ENCODE measurements around the gene PILRA. TPM values are rescaled to one million over a fixed set of nuclear protein-coding genes. Genes with fewer than 3 reads are reported as not detected.

PILRA gene
- total and polyA plus RNA-seq, 2 of the 13 experiments (the other 11 are each of a cell fraction or from before 2014, with no cell fraction given), result 0.13 to 1.3 TPM

DNA sequence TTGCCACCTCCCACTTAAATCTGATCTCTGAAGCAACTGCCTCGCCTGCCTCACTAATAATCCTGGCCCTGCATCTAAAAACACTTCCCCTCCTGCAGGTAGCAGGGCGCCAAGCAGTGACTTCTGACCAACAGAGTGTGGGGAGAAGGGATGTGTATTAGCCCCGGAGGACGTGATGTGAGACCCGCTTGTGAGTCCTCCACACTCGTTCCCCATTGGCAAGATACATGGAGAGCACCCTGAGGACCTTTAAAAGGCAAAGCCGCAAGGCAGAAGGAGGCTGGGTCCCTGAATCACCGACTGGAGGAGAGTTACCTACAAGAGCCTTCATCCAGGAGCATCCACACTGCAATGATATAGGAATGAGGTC, 6.1 kb upstream of the PILRA start:
- Histone ChIP-seq H2AFZ (ENCODE audit: low read length) (no peak overlapping the region), H3K9me3 (ENCODE audit: low read length) (no peaks in the 10 kb centered on the region), H4K20me1 (ENCODE audit: insufficient read depth, low read length) (no peaks in the 10 kb centered on the region), H3K27me3 (ENCODE audit: control insufficient read depth in 1 of 2, insufficient read depth in 2 of 2, low read length in 2 of 2) (no peaks in the 10 kb centered on the region), H3K4me3 (replicated peaks in 1 of 3; ENCODE audit: insufficient read depth in 1 of 3, low read depth in 2 of 3, low read length in 3 of 3) (no peak overlapping the region), H3K9ac (ENCODE audit: insufficient read depth, low read depth, low read length) (no peak overlapping the region), H3K36me3 (replicated peaks in 1 of 2; ENCODE audit: control insufficient read depth in 1 of 2, insufficient read depth in 2 of 2, low read length in 2 of 2) (peaks cover 2 to 6% of the 10 kb centered on the region in 2 experiments; a peak in 4 of 5 replicates), H3K79me2 (ENCODE audit: insufficient read depth, low read length) (no peaks in the 10 kb centered on the region), H3K4me1 (ENCODE audit: insufficient read depth, low read length) (no peaks in the 10 kb centered on the region), H3K27ac (ENCODE audit: extremely low read length, insufficient read depth, low read length) (no peak overlapping the region), H3K4me2 (ENCODE audit: low read depth, low read length) (no peak overlapping the region)
- ATAC-seq (no peak), DNase-seq (ENCODE audit: low spot score) (no peak), FAIRE-seq (no peak)
- ChIA-PET CTCF (ENCODE audit: low intra/inter-chr PET ratio, low total read pairs) (no interaction called here), POLR2A (no interaction called here)
- TF ChIP-seq POLR2G (IDR thresholded peaks at IDR 0.05; ENCODE audit: low read depth, low read length) (peak; percentile 21; the same call in 1 of the 2 replicates), SALL1 (CRISPR knock-in tag; IDR thresholded peaks at IDR 0.05) (no peak)
- in situ Hi-C loops (cut with HindIII; ENCODE audit: extremely low pct_ligation_motif_present, low pct_unique_long_range_greater_than_20kb), result no loop called here
- intact Hi-C loops (cut with micrococcal nuclease; ENCODE audit: unreplicated experiment), result no loop called here
- 100% methylated on average over 7 of the region's 8 CpGs for WGBS (ENCODE audit: low lambda C conversion rate)
- BruUV-seq (replicated peaks), result no TSS peak

DNA sequence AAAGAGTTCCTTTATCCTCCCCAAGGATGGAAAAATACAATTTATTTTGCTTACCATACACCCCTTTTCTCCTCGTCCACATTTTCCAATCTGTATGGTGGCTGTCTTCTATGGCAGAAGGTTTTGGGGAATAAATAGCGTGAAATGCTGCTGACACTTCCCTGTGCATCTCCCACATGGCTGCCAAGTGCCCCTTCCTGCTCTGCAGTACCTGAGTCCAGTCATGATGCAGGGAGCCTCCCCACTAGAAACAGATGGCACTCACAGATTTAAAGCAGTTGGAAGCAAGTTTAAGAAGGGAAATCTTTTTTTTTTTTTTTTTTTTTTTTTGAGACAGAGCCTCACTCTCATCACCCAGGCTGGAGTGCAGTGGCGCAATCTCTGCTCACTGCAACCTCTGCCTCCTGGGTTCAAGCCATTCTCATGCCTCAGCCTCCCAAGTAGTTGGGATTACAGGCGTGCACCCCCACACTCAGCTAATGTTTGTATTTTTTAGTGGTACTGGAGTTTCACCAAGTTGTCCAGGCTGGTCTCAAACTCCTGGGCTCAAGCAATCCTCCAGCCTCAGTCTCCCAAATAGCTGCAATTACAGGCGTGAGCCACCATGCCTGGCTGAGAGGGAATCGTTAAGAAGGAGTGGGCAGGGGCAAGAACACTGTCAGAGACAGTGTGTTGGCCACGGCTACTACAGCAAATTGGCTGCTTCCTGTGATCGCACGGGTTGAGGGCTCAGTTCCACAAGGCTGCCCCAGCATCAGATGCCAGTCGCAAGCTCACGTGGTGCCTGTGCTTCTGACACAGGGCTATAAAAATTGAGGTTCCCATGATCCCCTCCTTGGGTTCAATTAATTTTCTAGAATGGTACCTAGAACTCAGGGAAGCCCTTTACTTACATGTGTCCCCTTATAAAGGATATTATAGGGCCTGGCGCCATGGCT, 5.3 kb upstream of the PILRA start:
- no peaks in the 10 kb centered on the region for H3K79me2 ChIP-seq (ENCODE audit: insufficient read depth, low read length)
- FAIRE-seq (no peak), DNase-seq (ENCODE audit: low spot score) (no peak), ATAC-seq (no peak)
- no peaks in the 10 kb centered on the region for H3K27me3 ChIP-seq (ENCODE audit: control insufficient read depth in 1 of 2, insufficient read depth in 2 of 2, low read length in 2 of 2)
- no peak overlapping the region for H3K9ac ChIP-seq (ENCODE audit: insufficient read depth, low read depth, low read length)
- in situ Hi-C loops (cut with HindIII; ENCODE audit: extremely low pct_ligation_motif_present, low pct_unique_long_range_greater_than_20kb) (no loop called here), intact Hi-C loops (cut with micrococcal nuclease; ENCODE audit: unreplicated experiment) (no loop called here)
- H2AFZ ChIP-seq (ENCODE audit: low read length), result no peak overlapping the region
- H3K4me1 ChIP-seq (ENCODE audit: insufficient read depth, low read length), result peaks cover under 1% of the 10 kb centered on the region; the same call in 1 of the 2 replicates
- TF ChIP-seq ZSCAN30 (CRISPR knock-in tag; IDR thresholded peaks at IDR 0.05) (no peak), CBX2 (IDR thresholded peaks at IDR 0.05; ENCODE audit: low read depth, low read length) (no peak), CBX2 (CRISPR knock-in tag; IDR thresholded peaks at IDR 0.05; ENCODE audit: low read depth) (no peak), RBM22 (optimal IDR thresholded peaks at IDR 0.05; ENCODE audit: low read length) (no peak), ZC3H13 (CRISPR knock-in tag; IDR thresholded peaks at IDR 0.05) (0 out of 2 replicates have a peak, but pooled peaks have one; percentile 28), FIP1L1 (IDR thresholded peaks at IDR 0.05; ENCODE audit: borderline replicate concordance, insufficient read depth, low read depth, low read length) (no peak), RFXANK (CRISPR knock-in tag; IDR thresholded peaks at IDR 0.05) (no peak), ZNF124 (CRISPR knock-in tag; IDR thresholded peaks at IDR 0.05) (no peak)
- H3K4me2 ChIP-seq (ENCODE audit: low read depth, low read length), result no peak overlapping the region
- no TSS peak for BruUV-seq (replicated peaks)
- no peak overlapping the region for H3K4me3 ChIP-seq (replicated peaks in 1 of 3; ENCODE audit: insufficient read depth in 1 of 3, low read depth in 2 of 3, low read length in 3 of 3)
- no peaks in the 10 kb centered on the region for H4K20me1 ChIP-seq (ENCODE audit: insufficient read depth, low read length)
- WGBS (ENCODE audit: low lambda C conversion rate), result 99% methylated on average over 5 of the region's 12 CpGs
- CTCF ChIA-PET (ENCODE audit: low intra/inter-chr PET ratio, low total read pairs), result no interaction called here
- POLR2A ChIA-PET, result no interaction called here
- no peaks in the 10 kb centered on the region for H3K9me3 ChIP-seq (ENCODE audit: low read length)
- no peaks in the 10 kb centered on the region; a peak in 2 of 5 replicates for H3K36me3 ChIP-seq (replicated peaks in 1 of 2; ENCODE audit: control insufficient read depth in 1 of 2, insufficient read depth in 2 of 2, low read length in 2 of 2)
- H3K27ac ChIP-seq (ENCODE audit: extremely low read length, insufficient read depth, low read length), result no peak overlapping the region

Measured in HepG2 (cell line).